CD14-positive monocyte (primary cell): ENCODE results near the gene RPL10. TPM values are rescaled to one million over a fixed set of nuclear protein-coding genes. Genes with fewer than 3 reads are reported as not detected.

Experiments
- DNase-seq, 3 donors: peaks; one replicate each; pipeline ENCODE4 v3.0.0-alpha.2; 2011 to 2022
- H2AFZ ChIP-seq: 2 replicates; pipeline ENCODE4 v1.6.0; 2012; ENCODE audit warnings: mild to moderate bottlenecking, low read depth, low read length, inconsistent platforms; ENCODE audit not compliant: insufficient read depth, poor library complexity, severe bottlenecking
- H3K27ac ChIP-seq, 2 donors: 1 replicate in 1 of 2; 2 replicates in 1 of 2; pipeline ENCODE4 v1.5.1; 2012 to 2013; ENCODE audit warnings: low read length in 2 of 2, control low read depth in 1 of 2, inconsistent platforms in 1 of 2, low read depth in 1 of 2, mild to moderate bottlenecking in 1 of 2
- H3K27me3 ChIP-seq, 2 donors: one replicate each; pipeline versions ENCODE4 v1.6.0 to v1.6.1; 2011 to 2013; ENCODE audit warnings: low read length in 2 of 2; ENCODE audit not compliant: control insufficient read depth in 2 of 2, insufficient read depth in 2 of 2
- H3K36me3 ChIP-seq, 2 donors: replicated peaks in 1 of 2; 1 replicate in 1 of 2; 2 replicates in 1 of 2; pipeline versions ENCODE4 v1.5.1 to v1.6.1; 2012 to 2013; ENCODE audit warnings: low read length in 2 of 2, control low read depth in 1 of 2, inconsistent platforms in 1 of 2, mild to moderate bottlenecking in 1 of 2; ENCODE audit not compliant: insufficient read depth in 2 of 2, control insufficient read depth in 1 of 2
- H3K4me1 ChIP-seq, 2 donors: 1 replicate in 1 of 2; 2 replicates in 1 of 2; pipeline versions ENCODE4 v1.5.1 to v1.6.1; 2012 to 2013; ENCODE audit warnings: low read length in 2 of 2, control low read depth in 1 of 2, inconsistent platforms in 1 of 2, mild to moderate bottlenecking in 1 of 2, moderate library complexity in 1 of 2; ENCODE audit not compliant: insufficient read depth in 2 of 2, control insufficient read depth in 1 of 2
- H3K4me2 ChIP-seq: replicated peaks from 2 replicates; pipeline ENCODE3; 2012; ENCODE audit warnings: low read length, moderate library complexity, mild to moderate bottlenecking; ENCODE audit not compliant: poor library complexity, severe bottlenecking; ENCODE audit errors: extremely low read depth
- H3K4me3 ChIP-seq, 3 experiments: fragments of 200-600 bp in 1 of 3; sonication (generic) in 1 of 3; replicated peaks in 1 of 3; 1 replicate in 2 of 3; 2 replicates in 1 of 3; pipeline ENCODE4 v1.5.1; 2011 to 2013; ENCODE audit warnings: low read length in 3 of 3, mild to moderate bottlenecking in 3 of 3, control low read depth in 2 of 3, low read depth in 2 of 3, inconsistent platforms in 1 of 3, moderate library complexity in 1 of 3
- H3K79me2 ChIP-seq: 2 replicates; pipeline ENCODE4 v1.6.0; 2012; ENCODE audit warnings: mild to moderate bottlenecking, control low read depth, inconsistent platforms, low read length, moderate library complexity; ENCODE audit not compliant: insufficient read depth
- H3K9ac ChIP-seq: 2 replicates; pipeline ENCODE4 v1.6.0; 2017; ENCODE audit warnings: low read length, mild to moderate bottlenecking; ENCODE audit not compliant: insufficient read depth, poor library complexity, severe bottlenecking
- H3K9me3 ChIP-seq, 2 donors: replicated peaks in 1 of 2; 1 replicate in 1 of 2; 2 replicates in 1 of 2; pipeline versions ENCODE4 v1.5.1 to v1.6.1; 2012 to 2013; ENCODE audit warnings: low read length in 2 of 2, control low read depth in 1 of 2; ENCODE audit not compliant: control insufficient read depth in 1 of 2, insufficient read depth in 1 of 2
- H4K20me1 ChIP-seq: 2 replicates; pipeline ENCODE4 v1.6.0; 2012; ENCODE audit warnings: mild to moderate bottlenecking, low read length, control low read depth, moderate library complexity; ENCODE audit not compliant: insufficient read depth
- H3K27ac Mint-ChIP-seq, 7 donors: one replicate each; pipeline ENCODE4 v1.8.0; 2020; ENCODE audit warnings: mild to moderate bottlenecking in 7 of 7, mixed read lengths in 7 of 7, moderate library complexity in 6 of 7, inconsistent platforms in 2 of 7
- H3K27me3 Mint-ChIP-seq, 3 donors: one replicate each; pipeline ENCODE4 v1.8.0; 2021 to 2022; ENCODE audit warnings: low read depth in 3 of 3, mild to moderate bottlenecking in 3 of 3, mixed read lengths in 3 of 3, moderate library complexity in 3 of 3, inconsistent platforms in 1 of 3
- H3K36me3 Mint-ChIP-seq, 2 donors: one replicate each; pipeline ENCODE4 v1.8.0; 2020; ENCODE audit warnings: mixed read lengths in 2 of 2, inconsistent platforms in 1 of 2, mild to moderate bottlenecking in 1 of 2
- H3K4me1 Mint-ChIP-seq: one replicate; pipeline ENCODE4 v1.8.0; 2020; ENCODE audit warnings: mild to moderate bottlenecking, mixed read lengths
- H3K4me3 Mint-ChIP-seq, 2 donors: one replicate each; pipeline ENCODE4 v1.8.0; 2020; ENCODE audit warnings: mild to moderate bottlenecking in 2 of 2, mixed read lengths in 2 of 2, moderate library complexity in 1 of 2
- H3K9me3 Mint-ChIP-seq, 7 donors: one replicate each; pipeline ENCODE4 v1.8.0; 2020 to 2022; ENCODE audit warnings: mixed read lengths in 7 of 7, mild to moderate bottlenecking in 6 of 7, moderate library complexity in 6 of 7, inconsistent platforms in 2 of 7
- CTCF ChIP-seq: fragments of 200-600 bp; IDR thresholded peaks from one replicate; pipeline ENCODE4 v1.8.0; 2022; ENCODE audit warnings: antibody characterized with exemption, mild to moderate bottlenecking
- WGBS: methylation state at CpG from one replicate; pipeline ENCODE4 v1.1.5; 2013; ENCODE audit warnings: missing lambda C conversion rate; ENCODE audit not compliant: insufficient coverage; 5-methylcytosine and 5-hydroxymethylcytosine counted together
- intact Hi-C, 2 donors: fragments of 100-400 bp; cut with micrococcal nuclease; formaldehyde crosslinking; loops; one replicate each; pipeline versions ENCODE4 v1.15.0 to v1.15.1; 2023
- polyA plus RNA-seq, 3 donors: library from polyadenylated mRNA; depleted of rRNA in 1 of 3; unstranded in 2 of 3; stranded (reverse) in 1 of 3; fragments of 300-500 nt in 2 of 3; fragments of >200 nt in 1 of 3; fragmentation: Illumina TruSeq in 2 of 3; gene quantifications; 1 replicate in 2 of 3; 2 replicates in 1 of 3; pipeline ENCODE4 v1.2.3, GENCODE V29; 2012 to 2021

RPL10 gene
- polyA plus RNA-seq, 3 donors = 1,536 to 5,639 (median 1,724) TPM

- no peak overlapping the region for H2AFZ ChIP-seq
- TF ChIP-seq CTCF = no peak
- intact Hi-C loops = no loop called here
- peak overlapping the region; percentile 61 to 94 (median 88) for H3K4me3 ChIP-seq
- peaks cover 42 to 43% of the 10 kb centered on the region in 2 donors for H3K36me3 ChIP-seq
- peak; percentile 96 to 99 (median 97) for DNase-seq
- peaks cover 42 to 55% of the 10 kb centered on the region in 2 donors for H3K4me1 ChIP-seq
- peaks cover 18% of the 10 kb centered on the region for H3K4me1 Mint-ChIP-seq
- 0% methylated on average over 1 of the region's 16 CpGs for WGBS
- H3K27ac ChIP-seq = peak overlapping the region; percentile 95 to 100
- peak overlapping the region; percentile 72 for H3K4me2 ChIP-seq
- H3K36me3 Mint-ChIP-seq = peaks cover 22 to 46% of the 10 kb centered on the region in 2 donors
- H3K27me3 Mint-ChIP-seq = peaks cover 0 to 10% (median under 1%) of the 10 kb centered on the region in 3 donors
- H3K27ac Mint-ChIP-seq = peak overlapping the region; percentile 92 to 98 (median 96)
- H3K4me3 Mint-ChIP-seq = peak overlapping the region; percentile 77 to 84
- H3K27me3 ChIP-seq = no peaks in the 10 kb centered on the region
- H3K9me3 ChIP-seq = no peaks in the 10 kb centered on the region
- H3K79me2 ChIP-seq = peaks cover 82% of the 10 kb centered on the region
- H3K9ac ChIP-seq = peak overlapping the region; percentile 98
- H4K20me1 ChIP-seq = peaks cover 61% of the 10 kb centered on the region
- H3K9me3 Mint-ChIP-seq = peaks cover 0 to 22% (median 6%) of the 10 kb centered on the region in 7 donors
These were observed 29.3 kb upstream of the RPL10 start for GRCh38 chrX:154368630-154369448.

GRCh38 chrX:154369449-154370299 is 28.5 kb upstream of the RPL10 start:
- peak overlapping the region; percentile 96 to 98 (median 97) for H3K27ac Mint-ChIP-seq
- Histone ChIP-seq H3K36me3 (peaks cover 34% of the 10 kb centered on the region in 2 donors), H3K27me3 (no peaks in the 10 kb centered on the region), H2AFZ (no peak overlapping the region), H3K79me2 (peaks cover 76% of the 10 kb centered on the region), H3K4me1 (peaks cover 47 to 62% of the 10 kb centered on the region in 2 donors), H3K4me2 (peak overlapping the region; percentile 58), H4K20me1 (peaks cover 55% of the 10 kb centered on the region), H3K9ac (peak overlapping the region; percentile 98), H3K9me3 (no peaks in the 10 kb centered on the region), H3K27ac (peak overlapping the region; percentile 95 to 100), H3K4me3 (peak overlapping the region; percentile 61 to 94 (median 88))
- intact Hi-C loops = loop anchor here in 1 of 2 donors (5.0 kb wide), 1 partner anchor 163 kb away; no protein-coding TSS in a partner anchor
- no peak for TF ChIP-seq CTCF
- peaks cover 17 to 38% of the 10 kb centered on the region in 2 donors for H3K36me3 Mint-ChIP-seq
- H3K9me3 Mint-ChIP-seq = peaks cover 0 to 25% (median 5%) of the 10 kb centered on the region in 7 donors
- peaks cover 21% of the 10 kb centered on the region for H3K4me1 Mint-ChIP-seq
- WGBS = 0% methylated on average over 2 of the region's 13 CpGs
- H3K27me3 Mint-ChIP-seq = peaks cover 0 to 10% (median 6%) of the 10 kb centered on the region in 3 donors
- DNase-seq = peak; percentile 72 to 80 (median 77)
- peak overlapping the region; percentile 91 to 97 for H3K4me3 Mint-ChIP-seq
